Endodermal cell (in vitro differentiated cells): Measurements from ENCODE around the gene CCDC192. TPM values are rescaled to one million over a fixed set of nuclear protein-coding genes. Genes with fewer than 3 reads are reported as not detected.

ENCODE experiments used
- DNase-seq: peaks from one replicate; pipeline ENCODE4 v3.0.0-alpha.2; 2017
- H3K27ac ChIP-seq: 2 replicates; pipeline ENCODE4 v1.5.1; 2013; ENCODE audit warnings: mild to moderate bottlenecking, low read depth, low read length, moderate library complexity
- H3K27me3 ChIP-seq: 2 replicates; pipeline ENCODE4 v1.6.1; 2013; ENCODE audit warnings: mild to moderate bottlenecking, low read length, moderate library complexity; ENCODE audit not compliant: insufficient read depth, control insufficient read depth, poor library complexity, severe bottlenecking
- H3K36me3 ChIP-seq: 2 replicates; pipeline ENCODE4 v1.7.0; 2013; ENCODE audit warnings: mild to moderate bottlenecking, low read length, moderate library complexity; ENCODE audit not compliant: control insufficient read depth, insufficient read depth
- H3K4me1 ChIP-seq: one replicate; pipeline ENCODE4 v1.7.0; 2013; ENCODE audit warnings: low read length; ENCODE audit not compliant: control insufficient read depth, insufficient read depth
- H3K4me3 ChIP-seq: 2 replicates; pipeline ENCODE4 v1.5.1; 2013; ENCODE audit warnings: mild to moderate bottlenecking, low read length, moderate library complexity
- H3K9ac ChIP-seq: 2 replicates; pipeline ENCODE4 v1.6.1; 2013; ENCODE audit warnings: mild to moderate bottlenecking, low read length, moderate library complexity; ENCODE audit not compliant: poor library complexity, severe bottlenecking; ENCODE audit errors: extremely low read depth
- H3K9me3 ChIP-seq: 2 replicates; pipeline ENCODE4 v1.6.1; 2013; ENCODE audit warnings: mild to moderate bottlenecking, low read length, moderate library complexity; ENCODE audit not compliant: control insufficient read depth
- H3K27ac Mint-ChIP-seq: 2 replicates; pipeline ENCODE4 v1.8.0; 2020; ENCODE audit warnings: mixed read lengths
- H3K27me3 Mint-ChIP-seq: 2 replicates; pipeline ENCODE4 v1.8.0; 2021; ENCODE audit warnings: mild to moderate bottlenecking, mixed read lengths; ENCODE audit not compliant: insufficient read depth
- H3K36me3 Mint-ChIP-seq: 2 replicates; pipeline ENCODE4 v1.8.0; 2020; ENCODE audit warnings: low read depth, mixed read lengths
- H3K4me1 Mint-ChIP-seq: 2 replicates; pipeline ENCODE4 v1.8.0; 2020; ENCODE audit warnings: mixed read lengths
- H3K4me3 Mint-ChIP-seq: 2 replicates; pipeline ENCODE4 v1.8.0; 2020; ENCODE audit warnings: mild to moderate bottlenecking, moderate library complexity, mixed read lengths
- H3K9me3 Mint-ChIP-seq: 2 replicates; pipeline ENCODE4 v1.8.0; 2020; ENCODE audit warnings: mild to moderate bottlenecking, mixed read lengths
- WGBS, 2 experiments: methylation state at CpG; one replicate each; pipeline versions ENCODE4 v1.1.5 to v1.1.7; 2013; ENCODE audit warnings: missing lambda C conversion rate in 2 of 2, mixed read lengths in 1 of 2; ENCODE audit not compliant: insufficient coverage in 1 of 2, insufficient read length in 1 of 2; 5-methylcytosine and 5-hydroxymethylcytosine counted together
- total RNA-seq, 2 donors: library from RNA; stranded (reverse); fragmentation: NEBNext Ultra II Directional in 1 of 2; extraction: Animal tissue kit (Norgen Biotek cat#: 25700) in 1 of 2; gene quantifications; 2 replicates in 1 of 2; 3 replicates in 1 of 2; pipeline ENCODE4 v1.2.1, GENCODE V29; 2021
- TF ChIP-seq, protein P1 (sequence below): fragments of 200-600 bp; sonication (generic); conservative IDR thresholded peaks from 2 replicates; pipeline ENCODE4 v1.5.0; 2021; ENCODE audit warnings: antibody characterized with exemption, mild to moderate bottlenecking

Gene CCDC192
- total RNA-seq, 2 donors from 2014 or later: 0.48 to 1.3 TPM

DNA sequence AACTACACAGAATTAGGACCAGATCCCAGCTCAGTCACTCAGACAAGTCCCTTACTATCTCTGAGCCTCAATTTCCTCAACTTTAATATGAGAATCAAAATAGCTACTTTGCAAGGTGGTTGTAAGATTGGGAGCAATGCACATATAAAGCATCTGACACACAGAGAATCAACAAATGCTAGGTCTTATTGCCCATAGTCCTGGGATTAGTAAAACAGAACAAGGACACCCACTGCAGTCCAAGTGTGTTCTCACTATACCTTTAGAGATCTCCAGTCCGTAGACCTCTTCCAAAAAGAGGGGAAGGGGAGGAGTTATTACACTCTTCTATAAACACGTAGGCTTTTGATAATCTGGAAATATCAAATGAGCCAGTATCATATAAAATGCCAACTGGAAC lies 190.0 kb downstream of the CCDC192 start:
- no peaks in the 10 kb centered on the region for H3K27me3 Mint-ChIP-seq
- no peak overlapping the region for H3K9ac ChIP-seq
- TF ChIP-seq, protein P1, sequence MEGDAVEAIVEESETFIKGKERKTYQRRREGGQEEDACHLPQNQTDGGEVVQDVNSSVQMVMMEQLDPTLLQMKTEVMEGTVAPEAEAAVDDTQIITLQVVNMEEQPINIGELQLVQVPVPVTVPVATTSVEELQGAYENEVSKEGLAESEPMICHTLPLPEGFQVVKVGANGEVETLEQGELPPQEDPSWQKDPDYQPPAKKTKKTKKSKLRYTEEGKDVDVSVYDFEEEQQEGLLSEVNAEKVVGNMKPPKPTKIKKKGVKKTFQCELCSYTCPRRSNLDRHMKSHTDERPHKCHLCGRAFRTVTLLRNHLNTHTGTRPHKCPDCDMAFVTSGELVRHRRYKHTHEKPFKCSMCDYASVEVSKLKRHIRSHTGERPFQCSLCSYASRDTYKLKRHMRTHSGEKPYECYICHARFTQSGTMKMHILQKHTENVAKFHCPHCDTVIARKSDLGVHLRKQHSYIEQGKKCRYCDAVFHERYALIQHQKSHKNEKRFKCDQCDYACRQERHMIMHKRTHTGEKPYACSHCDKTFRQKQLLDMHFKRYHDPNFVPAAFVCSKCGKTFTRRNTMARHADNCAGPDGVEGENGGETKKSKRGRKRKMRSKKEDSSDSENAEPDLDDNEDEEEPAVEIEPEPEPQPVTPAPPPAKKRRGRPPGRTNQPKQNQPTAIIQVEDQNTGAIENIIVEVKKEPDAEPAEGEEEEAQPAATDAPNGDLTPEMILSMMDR: no peak
- H3K4me1 ChIP-seq: no peaks in the 10 kb centered on the region
- no peak overlapping the region for H3K4me3 Mint-ChIP-seq
- H3K36me3 ChIP-seq: no peaks in the 10 kb centered on the region
- no peak overlapping the region for H3K4me3 ChIP-seq
- H3K27ac ChIP-seq: no peak overlapping the region
- H3K9me3 Mint-ChIP-seq: no peaks in the 10 kb centered on the region
- H3K36me3 Mint-ChIP-seq: no peaks in the 10 kb centered on the region
- no peaks in the 10 kb centered on the region for H3K27me3 ChIP-seq
- no peaks in the 10 kb centered on the region for H3K4me1 Mint-ChIP-seq
- DNase-seq: no peak
- H3K9me3 ChIP-seq: no peaks in the 10 kb centered on the region
- WGBS, 2 experiments: 92% methylated on average over 1 of the region's 2 CpGs; no CpG with 5 or more reads in 1 of the 2 experiments
- H3K27ac Mint-ChIP-seq: no peak overlapping the region

DNA sequence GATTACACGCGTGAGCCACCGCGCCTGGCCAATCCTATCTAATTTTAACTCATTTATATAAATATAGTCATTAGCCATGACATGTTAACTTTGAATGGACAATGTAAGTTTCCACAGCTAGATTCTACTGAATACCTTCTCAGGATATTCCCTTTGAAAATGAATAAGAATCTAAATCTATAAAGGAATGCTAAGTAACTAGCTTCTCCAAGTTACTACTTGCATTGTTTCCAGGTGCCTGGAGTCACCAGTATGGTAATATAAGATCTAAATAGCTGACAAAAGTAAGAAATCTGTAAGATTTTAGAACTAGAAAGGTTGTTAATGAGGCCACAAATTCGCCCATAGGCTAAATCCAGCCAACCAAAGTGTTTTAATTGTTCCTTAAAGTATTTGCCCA lies 191.3 kb downstream of the CCDC192 start:
- Histone ChIP-seq H3K9me3 (no peaks in the 10 kb centered on the region), H3K27ac (no peak overlapping the region), H3K4me1 (no peaks in the 10 kb centered on the region), H3K36me3 (no peaks in the 10 kb centered on the region), H3K4me3 (no peak overlapping the region), H3K9ac (no peak overlapping the region), H3K27me3 (no peaks in the 10 kb centered on the region)
- Mint-ChIP-seq H3K9me3 (no peaks in the 10 kb centered on the region), H3K4me3 (no peak overlapping the region), H3K27me3 (no peaks in the 10 kb centered on the region), H3K4me1 (no peaks in the 10 kb centered on the region), H3K27ac (no peak overlapping the region), H3K36me3 (no peaks in the 10 kb centered on the region)
- no peak for DNase-seq
- WGBS, 2 experiments: 83 to 95% methylated on average over 1 to 5 of the region's 5 CpGs
- TF ChIP-seq, protein P1: no peak

DNA sequence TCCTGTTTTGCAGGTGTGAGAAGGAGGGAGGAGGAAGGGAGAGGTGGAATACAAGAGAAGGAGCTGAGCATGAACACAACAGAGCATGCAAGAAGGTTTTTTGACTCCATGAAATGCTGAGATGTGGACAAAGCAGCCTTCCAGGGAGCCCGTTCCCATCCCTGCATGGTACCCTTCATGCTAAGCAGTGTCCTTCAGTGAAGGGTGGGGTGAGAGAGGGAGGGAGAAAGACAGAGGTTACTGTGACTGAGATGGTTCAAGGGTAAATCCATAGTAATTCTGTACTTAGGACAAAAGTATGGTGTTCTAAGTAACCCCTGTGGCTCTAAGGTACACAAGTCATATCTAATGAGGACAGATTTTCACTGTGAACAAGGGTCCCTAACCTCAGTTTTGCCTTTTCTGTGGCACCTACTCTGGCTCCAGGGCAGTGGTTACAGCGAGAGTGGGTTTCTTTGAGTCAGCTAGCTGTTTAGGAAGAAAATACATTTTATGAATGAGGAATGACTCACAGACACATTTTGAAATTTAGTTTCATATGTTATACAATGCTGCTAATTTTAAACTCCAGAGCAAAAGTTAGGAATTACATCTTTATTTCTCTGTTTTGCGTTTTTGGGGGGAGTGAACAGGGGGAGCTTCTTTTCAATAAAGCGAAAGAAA lies 195.5 kb downstream of the CCDC192 start:
- H3K9ac ChIP-seq: no peak overlapping the region
- WGBS, 2 experiments: 89 to 93% methylated on average over 3 to 4 of the region's 4 CpGs
- no peaks in the 10 kb centered on the region for H3K4me1 ChIP-seq
- H3K9me3 ChIP-seq: no peaks in the 10 kb centered on the region
- Mint-ChIP-seq H3K27ac (no peak overlapping the region), H3K4me3 (no peak overlapping the region), H3K27me3 (no peaks in the 10 kb centered on the region), H3K4me1 (no peaks in the 10 kb centered on the region), H3K9me3 (no peaks in the 10 kb centered on the region), H3K36me3 (no peaks in the 10 kb centered on the region)
- no peaks in the 10 kb centered on the region for H3K36me3 ChIP-seq
- no peak overlapping the region for H3K27ac ChIP-seq
- H3K27me3 ChIP-seq: no peaks in the 10 kb centered on the region
- TF ChIP-seq, protein P1: no peak
- no peak for DNase-seq
- H3K4me3 ChIP-seq: no peak overlapping the region
